Body of pancreas (tissue), 4 donors: ENCODE data around the gene TBC1D7. TPM values are rescaled to one million over a fixed set of nuclear protein-coding genes. Genes with fewer than 3 reads are reported as not detected.

Experiments
- ATAC-seq: fragments of 150-250 bp; one replicate; pipeline ENCODE4 v1.9.1; 2016
- DNase-seq, 4 donors: peaks; one replicate each; pipeline ENCODE4 v3.0.0-alpha.2; 2019
- H3K27ac ChIP-seq, 4 donors: fragments of 200-600 bp; sonication (generic); 1 replicate in 3 of 4; 2 replicates in 1 of 4; pipeline versions ENCODE4 v1.5.1 to v1.6.1; 2016 to 2019; ENCODE audit warnings: mild to moderate bottlenecking in 1 of 4, mixed read lengths in 1 of 4, moderate library complexity in 1 of 4
- H3K27me3 ChIP-seq, 2 donors: fragments of 200-600 bp; sonication (generic); one replicate each; pipeline ENCODE4 v1.6.0; 2016; ENCODE audit warnings: mild to moderate bottlenecking in 1 of 2
- H3K36me3 ChIP-seq, 2 donors: fragments of 200-600 bp; sonication (generic); replicated peaks in 1 of 2; 2 replicates each; pipeline ENCODE4 v1.5.1; 2016; ENCODE audit warnings: low read depth in 2 of 2; ENCODE audit not compliant: insufficient read depth in 1 of 2
- H3K4me1 ChIP-seq: fragments of 200-600 bp; sonication (generic); one replicate; pipeline ENCODE4 v1.6.0; 2016
- H3K4me3 ChIP-seq, 2 donors: fragments of 200-600 bp; sonication (generic); 1 replicate in 1 of 2; 2 replicates in 1 of 2; pipeline ENCODE4 v1.5.1; 2016 to 2019
- H3K9me3 ChIP-seq, 3 donors: fragments of 200-600 bp; sonication (generic); 1 replicate in 2 of 3; 2 replicates in 1 of 3; pipeline ENCODE4 v1.5.1; 2016
- CTCF ChIP-seq, 7 experiments: fragments of 450-650 bp in 4 of 7; fragments of 200-600 bp in 3 of 7; sonication (generic) in 3 of 7; IDR thresholded peaks; one replicate each; pipeline ENCODE4 v1.5.1; 2016 to 2019; ENCODE audit warnings: antibody characterized with exemption in 7 of 7
- POLR2A ChIP-seq, 3 donors: fragments of 450-650 bp; IDR thresholded peaks; one replicate each; pipeline ENCODE4 v1.6.1; 2016; ENCODE audit warnings: antibody characterized with exemption in 3 of 3, mild to moderate bottlenecking in 2 of 3
- WGBS, 2 donors: methylation state at CpG; one replicate each; pipeline ENCODE4 v1.1.5; 2017; 5-methylcytosine and 5-hydroxymethylcytosine counted together
- intact Hi-C: fragments of 100-400 bp; cut with DNase I; formaldehyde crosslinking; loops from one replicate; pipeline ENCODE4 v1.15.1; 2023
- total RNA-seq, 2 donors: library from RNA; depleted of rRNA; stranded (reverse); fragments of >200 nt; gene quantifications; one replicate each; pipeline ENCODE4 v1.1.0, GENCODE V29; 2016

The TBC1D7 gene
- total RNA-seq, 2 donors from 2014 or later, result 12.5 to 15.2 TPM

GRCh38 chr6:13358511-13358910 is 30.2 kb upstream of the TBC1D7 start:
- no peak for DNase-seq
- WGBS, 2 donors, result 76 to 77% methylated on average over 2 of the region's 2 CpGs
- no peaks in the 10 kb centered on the region for H3K27me3 ChIP-seq
- H3K36me3 ChIP-seq, result no peaks in the 10 kb centered on the region
- no peak overlapping the region for H3K27ac ChIP-seq
- no peaks in the 10 kb centered on the region for H3K4me1 ChIP-seq
- no peaks in the 10 kb centered on the region for H3K9me3 ChIP-seq
- TF ChIP-seq CTCF (IDR thresholded peaks at IDR 0.05) (no peak), POLR2A (IDR thresholded peaks at IDR 0.05) (no peak)
- intact Hi-C loops, result no loop called here
- ATAC-seq, result no peak
- H3K4me3 ChIP-seq, result no peak overlapping the region

- Histone ChIP-seq H3K9me3 (no peaks in the 10 kb centered on the region), H3K36me3 (no peaks in the 10 kb centered on the region), H3K4me1 (no peaks in the 10 kb centered on the region), H3K27me3 (no peaks in the 10 kb centered on the region), H3K27ac (no peak overlapping the region), H3K4me3 (no peak overlapping the region)
- intact Hi-C loops, result no loop called here
- DNase-seq (no peak), ATAC-seq (no peak)
- TF ChIP-seq POLR2A (IDR thresholded peaks at IDR 0.05) (no peak), CTCF (IDR thresholded peaks at IDR 0.05) (no peak)
- 82 to 88% methylated on average over 14 of the region's 14 CpGs for WGBS, 2 donors
These were observed 29.3 kb upstream of the TBC1D7 start for GRCh38 chr6:13357551-13358075.

GRCh38 chr6:13355999-13356785 is 27.9 kb upstream of the TBC1D7 start:
- WGBS, 2 donors, result 73 to 79% methylated on average over 6 of the region's 6 CpGs
- Histone ChIP-seq H3K36me3 (no peaks in the 10 kb centered on the region), H3K4me3 (no peak overlapping the region), H3K27me3 (no peaks in the 10 kb centered on the region), H3K27ac (no peak overlapping the region), H3K9me3 (no peaks in the 10 kb centered on the region), H3K4me1 (no peaks in the 10 kb centered on the region)
- intact Hi-C loops, result no loop called here
- TF ChIP-seq POLR2A (IDR thresholded peaks at IDR 0.05), result no peak
- TF ChIP-seq CTCF (IDR thresholded peaks at IDR 0.05), result no peak
- ATAC-seq, result no peak
- no peak for DNase-seq

- Histone ChIP-seq H3K4me1 (no peaks in the 10 kb centered on the region), H3K27ac (peak overlapping the region in 1 of 4 donors; percentile 3), H3K4me3 (no peak overlapping the region), H3K36me3 (no peaks in the 10 kb centered on the region), H3K9me3 (no peaks in the 10 kb centered on the region), H3K27me3 (no peaks in the 10 kb centered on the region)
- intact Hi-C loops, result no loop called here
- TF ChIP-seq CTCF (IDR thresholded peaks at IDR 0.05), result no peak
- no peak for TF ChIP-seq POLR2A (IDR thresholded peaks at IDR 0.05)
- ATAC-seq, result peak; percentile 47
- DNase-seq, result no peak
- WGBS, 2 donors, result 72% methylated on average over 7 of the region's 7 CpGs
These were observed 27.0 kb upstream of the TBC1D7 start for GRCh38 chr6:13355043-13355945.
